Calu3 (cell line): ENCODE results near the gene FLRT1. TPM values are rescaled to one million over a fixed set of nuclear protein-coding genes. Genes with fewer than 3 reads are reported as not detected.

Source experiments
- BruUV-seq: library from RNA; stranded (reverse); fragments of 400-500 nt; replicated peaks from 2 replicates; lab custom pipeline; 2021; lab: Mats Ljungman, UMichigan
- CTCF ChIA-PET: fragments of 300-600 bp; sonication (Branson Sonifier 250); formaldehyde crosslinking; loops from one replicate; lab custom pipeline; 2022; ENCODE audit warnings: antibody characterized with exemption; lab: Charles Lee
- DNase-seq: peaks from one replicate; pipeline ENCODE4 v3.0.0; 2022
- H3K27ac Mint-ChIP-seq: one replicate; pipeline ENCODE4 v1.8.0; 2022; ENCODE audit warnings: mixed read lengths; ENCODE audit not compliant: unreplicated experiment
- H3K27me3 Mint-ChIP-seq: one replicate; pipeline ENCODE4 v1.8.0; 2022; ENCODE audit warnings: mixed read lengths; ENCODE audit not compliant: unreplicated experiment
- H3K36me3 Mint-ChIP-seq: one replicate; pipeline ENCODE4 v1.8.0; 2022; ENCODE audit warnings: mild to moderate bottlenecking, moderate library complexity, mixed read lengths; ENCODE audit not compliant: insufficient read depth, unreplicated experiment
- H3K4me1 Mint-ChIP-seq: one replicate; pipeline ENCODE4 v1.8.0; 2022; ENCODE audit warnings: mild to moderate bottlenecking, low read depth, mixed read lengths; ENCODE audit not compliant: unreplicated experiment
- H3K4me3 Mint-ChIP-seq: one replicate; pipeline ENCODE4 v1.8.0; 2022; ENCODE audit warnings: mild to moderate bottlenecking, low read depth, moderate library complexity, mixed read lengths; ENCODE audit not compliant: unreplicated experiment
- H3K9me3 Mint-ChIP-seq: one replicate; pipeline ENCODE4 v1.8.0; 2022; ENCODE audit warnings: low read depth, mixed read lengths; ENCODE audit not compliant: unreplicated experiment
- intact Hi-C: fragments of 100-400 bp; cut with micrococcal nuclease; formaldehyde crosslinking; loops from one replicate; pipeline ENCODE4 v1.10.0; 2022; ENCODE audit not compliant: unreplicated experiment
- total RNA-seq: library from RNA; stranded (reverse); gene quantifications from 2 replicates; pipeline ENCODE4 v1.2.3, GENCODE V29; 2022
- TF ChIP-seq, protein P1 (sequence below): fragments of 200-600 bp; IDR thresholded peaks from one replicate; pipeline ENCODE4 v1.8.0; 2022; ENCODE audit warnings: antibody characterized with exemption; ENCODE audit not compliant: unreplicated experiment

Gene FLRT1
- total RNA-seq, 1 experiment from 2014 or later = 0.09 TPM

DNA sequence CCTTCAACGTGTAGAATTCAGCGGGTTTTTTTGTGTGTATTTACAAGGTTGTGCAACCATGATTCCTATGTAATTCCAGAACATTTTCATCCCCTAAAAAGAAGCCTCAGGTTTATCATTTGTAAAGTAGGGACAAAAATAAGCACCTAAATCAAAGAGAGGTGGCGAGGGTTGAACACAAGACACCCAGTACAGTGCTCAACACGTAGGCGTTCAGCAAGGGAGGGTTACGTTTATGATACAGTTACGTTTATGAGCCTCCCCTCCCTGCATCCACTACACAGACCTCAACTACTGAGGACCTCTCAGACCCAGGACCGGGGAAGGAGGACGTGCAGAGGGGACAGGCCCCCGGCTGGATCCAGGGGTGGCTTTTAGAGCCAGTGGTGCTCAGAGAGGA is 44.7 kb downstream of the FLRT1 start:
- Mint-ChIP-seq H3K9me3 (no peaks in the 10 kb centered on the region), H3K36me3 (peaks cover 4% of the 10 kb centered on the region), H3K4me3 (no peak overlapping the region), H3K27ac (no peak overlapping the region), H3K27me3 (peaks cover 12% of the 10 kb centered on the region), H3K4me1 (peaks cover 6% of the 10 kb centered on the region)
- intact Hi-C loops = no loop called here
- BruUV-seq = no TSS peak
- TF ChIP-seq, protein P1, sequence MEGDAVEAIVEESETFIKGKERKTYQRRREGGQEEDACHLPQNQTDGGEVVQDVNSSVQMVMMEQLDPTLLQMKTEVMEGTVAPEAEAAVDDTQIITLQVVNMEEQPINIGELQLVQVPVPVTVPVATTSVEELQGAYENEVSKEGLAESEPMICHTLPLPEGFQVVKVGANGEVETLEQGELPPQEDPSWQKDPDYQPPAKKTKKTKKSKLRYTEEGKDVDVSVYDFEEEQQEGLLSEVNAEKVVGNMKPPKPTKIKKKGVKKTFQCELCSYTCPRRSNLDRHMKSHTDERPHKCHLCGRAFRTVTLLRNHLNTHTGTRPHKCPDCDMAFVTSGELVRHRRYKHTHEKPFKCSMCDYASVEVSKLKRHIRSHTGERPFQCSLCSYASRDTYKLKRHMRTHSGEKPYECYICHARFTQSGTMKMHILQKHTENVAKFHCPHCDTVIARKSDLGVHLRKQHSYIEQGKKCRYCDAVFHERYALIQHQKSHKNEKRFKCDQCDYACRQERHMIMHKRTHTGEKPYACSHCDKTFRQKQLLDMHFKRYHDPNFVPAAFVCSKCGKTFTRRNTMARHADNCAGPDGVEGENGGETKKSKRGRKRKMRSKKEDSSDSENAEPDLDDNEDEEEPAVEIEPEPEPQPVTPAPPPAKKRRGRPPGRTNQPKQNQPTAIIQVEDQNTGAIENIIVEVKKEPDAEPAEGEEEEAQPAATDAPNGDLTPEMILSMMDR = no peak
- DNase-seq = no peak
- CTCF ChIA-PET = no interaction called here

DNA sequence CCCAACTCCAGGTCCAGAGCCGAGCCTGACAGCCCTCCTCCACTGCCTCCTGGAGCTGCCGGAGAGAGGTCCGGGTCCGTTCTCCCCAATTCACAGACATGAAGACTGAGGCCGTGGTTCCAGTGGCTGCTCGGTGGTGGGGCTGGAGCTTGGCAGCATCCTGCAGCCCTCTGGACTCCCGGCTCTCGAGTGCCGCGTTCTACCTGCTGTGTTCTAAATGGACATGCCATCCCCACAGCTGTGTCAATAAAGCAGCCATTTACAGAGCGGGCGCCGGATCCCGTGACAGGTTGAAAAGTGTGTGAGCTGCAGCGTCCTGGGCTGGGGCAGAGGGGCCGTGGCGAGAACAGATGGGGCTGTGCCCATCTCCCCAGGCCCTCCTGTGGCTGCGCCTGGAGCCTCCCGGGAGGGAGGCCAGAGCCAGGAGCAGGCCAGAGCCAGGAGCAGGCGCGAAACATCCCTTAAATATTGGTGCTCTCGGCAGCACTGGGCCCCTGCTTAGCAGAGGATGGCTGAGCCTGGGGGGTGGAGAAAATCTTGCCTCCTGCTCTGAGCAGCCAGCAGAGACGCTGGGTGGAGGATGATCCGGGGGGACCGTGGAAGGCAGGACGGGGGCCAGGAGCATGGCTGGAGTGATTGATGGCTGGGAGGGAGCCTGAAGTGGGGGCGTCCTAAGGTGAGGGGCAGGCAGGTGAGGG is 46.2 kb downstream of the FLRT1 start:
- no TSS peak for BruUV-seq
- intact Hi-C loops = no loop called here
- TF ChIP-seq, protein P1 = no peak

DNA sequence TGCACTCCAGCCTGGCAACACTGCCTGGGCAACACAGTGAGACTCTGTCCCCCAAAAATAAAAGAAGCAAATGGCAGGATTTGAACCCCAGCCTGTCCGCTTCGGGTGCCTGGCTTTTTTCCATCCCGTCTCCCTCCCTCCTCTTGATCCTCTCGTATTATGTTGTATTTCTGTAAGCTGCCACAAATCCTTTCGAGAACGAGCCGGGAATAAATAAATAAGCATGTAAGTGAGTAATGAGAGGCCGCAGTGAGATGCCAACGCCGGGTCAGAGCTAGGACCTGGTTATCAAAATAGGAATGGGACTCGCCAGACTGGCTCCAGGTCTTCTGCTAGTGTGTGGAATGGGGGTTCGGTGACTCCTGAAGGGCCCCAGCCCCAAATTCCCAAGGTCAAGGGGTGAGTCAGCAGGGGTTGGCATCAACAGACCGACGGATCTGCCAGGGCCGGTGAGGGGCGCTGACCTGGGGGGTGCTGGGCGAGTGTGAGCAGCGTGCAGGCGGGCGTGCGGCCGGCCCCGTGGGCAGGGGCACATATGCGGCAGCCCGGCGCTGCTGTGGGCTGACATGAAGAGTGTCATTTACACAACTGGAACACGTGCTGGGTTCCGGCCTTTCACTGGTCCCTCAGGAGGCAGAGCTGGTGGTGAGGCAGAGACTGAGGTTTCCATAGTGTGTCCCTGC is 47.8 kb downstream of the FLRT1 start:
- intact Hi-C loops = no loop called here
- H3K27ac Mint-ChIP-seq = no peak overlapping the region
- TF ChIP-seq, protein P1 = no peak
- H3K4me1 Mint-ChIP-seq = peaks cover 24% of the 10 kb centered on the region
- CTCF ChIA-PET = no interaction called here
- DNase-seq = no peak
- peaks cover 9% of the 10 kb centered on the region for H3K36me3 Mint-ChIP-seq
- H3K9me3 Mint-ChIP-seq = no peaks in the 10 kb centered on the region
- H3K4me3 Mint-ChIP-seq = no peak overlapping the region
- no TSS peak for BruUV-seq
- H3K27me3 Mint-ChIP-seq = peaks cover 12% of the 10 kb centered on the region

More for the DNA sequence above, 46.2 kb downstream of the FLRT1 start:
- H3K4me3 Mint-ChIP-seq = no peak overlapping the region
- peaks cover 20% of the 10 kb centered on the region for H3K4me1 Mint-ChIP-seq
- H3K9me3 Mint-ChIP-seq = no peaks in the 10 kb centered on the region
- H3K27me3 Mint-ChIP-seq = peaks cover 12% of the 10 kb centered on the region
- DNase-seq = no peak
- H3K36me3 Mint-ChIP-seq = peaks cover 9% of the 10 kb centered on the region
- CTCF ChIA-PET = no interaction called here
- no peak overlapping the region for H3K27ac Mint-ChIP-seq

DNA sequence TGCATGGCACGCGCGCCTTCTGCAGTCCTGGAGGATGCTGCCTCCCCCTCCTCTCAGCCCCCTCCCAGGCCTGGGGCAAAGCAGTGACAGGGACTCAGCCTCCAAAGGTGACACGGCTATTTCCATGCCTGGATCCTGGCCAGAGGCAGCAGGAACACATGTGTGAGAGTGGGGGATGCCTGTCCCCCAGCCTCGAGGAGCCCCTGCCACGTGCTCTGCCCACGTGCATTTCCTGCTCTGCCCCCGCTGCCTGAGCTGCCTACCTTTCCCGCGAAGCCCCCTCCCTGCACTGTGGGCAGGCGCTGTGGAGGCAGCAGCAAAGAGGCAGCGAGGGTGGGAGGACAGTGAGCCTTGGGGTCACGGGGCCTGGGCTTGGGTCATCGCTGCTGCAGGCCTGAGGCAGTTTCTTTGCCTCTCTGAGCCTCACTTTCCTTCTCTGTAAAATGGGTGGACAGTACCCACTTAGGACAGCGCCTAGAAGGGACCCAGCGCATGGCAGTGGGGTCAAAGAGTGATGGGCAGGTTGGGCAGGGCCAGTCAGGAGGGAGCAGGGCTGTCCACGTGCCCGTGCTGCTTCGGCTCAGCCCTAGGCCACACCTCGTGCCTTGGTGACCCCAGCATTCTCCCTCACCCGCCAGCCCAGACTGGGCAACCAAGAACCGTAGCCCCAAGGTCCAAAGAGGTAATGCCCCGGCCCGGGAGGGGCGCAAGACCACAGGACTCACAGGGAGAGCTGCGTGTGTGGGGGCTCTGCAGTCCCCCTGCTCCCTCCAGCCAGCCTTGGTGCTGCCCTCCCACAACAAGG is 48.6 kb downstream of the FLRT1 start:
- Mint-ChIP-seq H3K4me3 (no peak overlapping the region), H3K9me3 (no peaks in the 10 kb centered on the region), H3K4me1 (peaks cover 29% of the 10 kb centered on the region), H3K27ac (no peak overlapping the region), H3K27me3 (peaks cover 7% of the 10 kb centered on the region), H3K36me3 (peaks cover 9% of the 10 kb centered on the region)
- DNase-seq = no peak
- no TSS peak for BruUV-seq
- CTCF ChIA-PET = no interaction called here
- TF ChIP-seq, protein P1 = no peak
- intact Hi-C loops = no loop called here
